Endothelial cell of hepatic sinusoid (primary cell): ENCODE results near the gene SPN.
"Not testable (repeated sequence)": the region's sequence is repeated elsewhere in the genome, so short reads cannot be mapped to it uniquely, and the experiment has no call there.

ENCODE experiments used
- in situ Hi-C: cut with HindIII; loops from 2 replicates; pipeline ENCODE4 v1.10.0; 2017; ENCODE audit warnings: low sequenced_read_pairs

The SPN gene

GRCh38 chr16:29645694-29646187 lies 17.3 kb upstream of the SPN start:
- in situ Hi-C loops: no loop called here

GRCh38 chr16:29646947-29647346 lies 16.1 kb upstream of the SPN start:
- in situ Hi-C loops: no loop called here

GRCh38 chr16:29649588-29650494 lies 13.2 kb upstream of the SPN start:
- in situ Hi-C loops: no loop called here

- in situ Hi-C loops: no loop called here
Observed at GRCh38 chr16:29650771-29651170, 12.3 kb upstream of the SPN start.

- in situ Hi-C loops: no loop called here
Observed at GRCh38 chr16:29651774-29652349, 11.2 kb upstream of the SPN start.

GRCh38 chr16:29653471-29653870 lies 9.6 kb upstream of the SPN start:
- in situ Hi-C loops: no loop called here

- in situ Hi-C loops: not testable (repeated sequence)
Observed at GRCh38 chr16:29653890-29654289, 9.2 kb upstream of the SPN start.

- in situ Hi-C loops: no loop called here
Observed at GRCh38 chr16:29656688-29657523, 6.1 kb upstream of the SPN start.

- in situ Hi-C loops: no loop called here
Observed at GRCh38 chr16:29658705-29659104, 4.3 kb upstream of the SPN start.

- in situ Hi-C loops: no loop called here
Observed at GRCh38 chr16:29662000-29662728, 883 bp upstream of the SPN start.

GRCh38 chr16:29662729-29663015 lies 375 bp upstream of the SPN start:
- in situ Hi-C loops: no loop called here

- in situ Hi-C loops: no loop called here
Observed at GRCh38 chr16:29663807-29664090, 702 bp downstream of the SPN start.

GRCh38 chr16:29664091-29664921 lies 1.3 kb downstream of the SPN start:
- in situ Hi-C loops: no loop called here

- in situ Hi-C loops: no loop called here
Observed at GRCh38 chr16:29665294-29666077, 2.4 kb downstream of the SPN start.

- in situ Hi-C loops: not testable (repeated sequence)
Observed at GRCh38 chr16:29667322-29667610, 4.2 kb downstream of the SPN start.

- in situ Hi-C loops: no loop called here
Observed at GRCh38 chr16:29667755-29668154, 4.7 kb downstream of the SPN start.

- in situ Hi-C loops: no loop called here
Observed at GRCh38 chr16:29668267-29668666, 5.2 kb downstream of the SPN start.

GRCh38 chr16:29673501-29673900 lies 10.5 kb downstream of the SPN start:
- in situ Hi-C loops: no loop called here

GRCh38 chr16:29674188-29674587 lies 11.1 kb downstream of the SPN start:
- in situ Hi-C loops: no loop called here
